Measurements from ENCODE around the gene TMEM86B. TPM values are rescaled to one million over a fixed set of nuclear protein-coding genes. Genes with fewer than 3 reads are reported as not detected.
A peak's percentile ranks its signal among the peaks of the same experiment; 100 is the strongest.

The TMEM86B gene
- total RNA-seq, 1 experiment from 2014 or later, result 0.47 TPM

GRCh38 chr19:55258828-55259539, 30.4 kb upstream of the TMEM86B start, which contains the start of gene PPP6R1:
Gene PPP6R1, minus strand, starts transcription at chr19:55259017. Its CDS starts 11,914 bp downstream, at chr19:55247103.
- in situ Hi-C loops (cut with HindIII; ENCODE audit: low pct_unique_long_range_greater_than_20kb, low sequenced_read_pairs), result no loop called here

GRCh38 chr19:55258476-55258827, 29.9 kb upstream of the TMEM86B start:
- in situ Hi-C loops (cut with HindIII; ENCODE audit: low pct_unique_long_range_greater_than_20kb, low sequenced_read_pairs), result no loop called here
- DNase-seq (ENCODE audit: low read depth), result no peak

More at GRCh38 chr19:55258828-55259539, 30.4 kb upstream of the TMEM86B start, which contains the start of gene PPP6R1:
- peak; percentile 100 for DNase-seq (ENCODE audit: low read depth)

- DNase-seq (ENCODE audit: low read depth), result no peak
- in situ Hi-C loops (cut with HindIII; ENCODE audit: low pct_unique_long_range_greater_than_20kb, low sequenced_read_pairs), result no loop called here
Observed at GRCh38 chr19:55257461-55258420, 29.2 kb upstream of the TMEM86B start.

DNA sequence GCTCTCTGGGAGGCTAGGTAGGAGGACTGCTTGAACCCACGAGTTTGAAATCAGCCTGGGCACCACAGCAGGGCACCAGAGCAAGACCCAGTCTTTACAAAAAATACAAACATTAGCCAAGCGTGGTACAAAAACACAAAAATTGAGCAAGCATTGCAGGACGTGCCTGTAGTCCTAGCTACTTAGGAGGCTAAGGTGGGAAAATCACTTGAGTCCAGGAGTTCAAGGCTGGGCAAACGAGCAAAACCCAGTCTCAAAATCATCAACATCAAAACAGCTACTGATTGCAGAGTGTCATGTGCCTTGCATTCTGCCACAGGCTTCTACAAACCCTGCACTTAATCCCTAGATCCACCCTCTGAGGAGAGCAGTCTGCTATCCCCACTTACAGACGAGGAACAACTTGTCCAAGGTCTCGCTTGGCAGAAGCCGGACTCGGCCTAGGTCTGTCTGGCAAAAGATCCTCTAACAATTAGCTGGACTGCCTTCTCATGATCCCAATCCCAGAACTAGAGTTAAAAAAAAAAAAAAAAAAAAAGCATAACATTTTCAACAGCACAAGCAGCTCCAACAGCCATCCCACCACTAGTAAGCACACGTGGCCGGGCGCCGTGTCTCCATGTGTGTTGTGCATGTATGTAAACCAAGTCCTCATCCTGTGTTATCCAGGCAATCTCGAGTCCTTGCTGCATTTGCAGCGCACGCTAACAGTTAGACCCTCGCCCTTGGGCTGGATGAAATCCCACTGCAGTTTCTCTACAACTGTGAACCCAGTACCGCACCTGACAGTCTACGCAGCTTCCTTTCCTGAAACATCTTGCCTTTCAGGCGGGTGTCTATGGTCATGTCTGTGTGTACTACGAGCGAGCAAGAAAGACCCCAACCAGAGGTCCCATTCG, 28.2 kb upstream of the TMEM86B start:
- DNase-seq (ENCODE audit: low read depth), result no peak
- in situ Hi-C loops (cut with HindIII; ENCODE audit: low pct_unique_long_range_greater_than_20kb, low sequenced_read_pairs), result no loop called here

DNA sequence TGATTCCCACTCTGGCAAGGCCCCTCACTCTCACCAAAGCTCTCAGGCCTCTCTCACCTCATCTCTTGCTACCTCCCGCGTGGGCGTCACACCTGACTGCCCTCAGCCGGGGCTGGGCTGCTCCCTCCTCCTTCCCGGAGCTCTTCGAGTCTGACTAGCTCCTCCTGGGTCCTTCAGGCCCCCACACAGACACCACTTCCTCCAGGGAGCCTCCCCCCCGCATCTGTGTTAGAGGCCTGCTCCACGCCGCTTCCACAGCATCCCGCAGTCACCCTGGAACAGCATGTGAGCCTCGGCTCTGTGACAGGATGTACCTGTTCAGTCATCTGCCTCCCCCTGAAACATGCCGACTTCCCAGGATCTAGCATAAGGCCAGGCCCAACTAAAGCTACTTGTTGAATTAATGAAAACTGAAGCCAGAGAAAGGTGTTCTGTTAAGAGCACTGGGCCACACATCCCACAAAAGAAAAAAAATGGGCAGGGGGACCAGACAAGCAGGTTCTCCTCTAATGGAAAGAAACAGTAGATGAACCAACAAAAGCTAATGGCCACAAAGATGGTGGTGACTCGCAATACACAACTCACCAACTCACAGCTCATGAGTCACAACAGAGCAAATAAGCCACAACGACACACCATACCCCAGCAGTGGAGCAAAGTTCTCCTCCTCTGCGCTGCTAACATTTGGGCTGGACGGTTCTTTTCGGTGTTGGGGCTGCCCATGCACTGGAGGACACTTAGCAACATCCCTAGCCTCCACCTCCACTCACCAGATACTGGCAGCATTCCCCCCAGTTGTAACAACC, 27.3 kb upstream of the TMEM86B start:
- in situ Hi-C loops (cut with HindIII; ENCODE audit: low pct_unique_long_range_greater_than_20kb, low sequenced_read_pairs), result no loop called here
- no peak for DNase-seq (ENCODE audit: low read depth)

GRCh38 chr19:55254625-55254977, 26.0 kb upstream of the TMEM86B start:
- DNase-seq (ENCODE audit: low read depth), result no peak
- in situ Hi-C loops (cut with HindIII; ENCODE audit: low pct_unique_long_range_greater_than_20kb, low sequenced_read_pairs), result no loop called here

DNA sequence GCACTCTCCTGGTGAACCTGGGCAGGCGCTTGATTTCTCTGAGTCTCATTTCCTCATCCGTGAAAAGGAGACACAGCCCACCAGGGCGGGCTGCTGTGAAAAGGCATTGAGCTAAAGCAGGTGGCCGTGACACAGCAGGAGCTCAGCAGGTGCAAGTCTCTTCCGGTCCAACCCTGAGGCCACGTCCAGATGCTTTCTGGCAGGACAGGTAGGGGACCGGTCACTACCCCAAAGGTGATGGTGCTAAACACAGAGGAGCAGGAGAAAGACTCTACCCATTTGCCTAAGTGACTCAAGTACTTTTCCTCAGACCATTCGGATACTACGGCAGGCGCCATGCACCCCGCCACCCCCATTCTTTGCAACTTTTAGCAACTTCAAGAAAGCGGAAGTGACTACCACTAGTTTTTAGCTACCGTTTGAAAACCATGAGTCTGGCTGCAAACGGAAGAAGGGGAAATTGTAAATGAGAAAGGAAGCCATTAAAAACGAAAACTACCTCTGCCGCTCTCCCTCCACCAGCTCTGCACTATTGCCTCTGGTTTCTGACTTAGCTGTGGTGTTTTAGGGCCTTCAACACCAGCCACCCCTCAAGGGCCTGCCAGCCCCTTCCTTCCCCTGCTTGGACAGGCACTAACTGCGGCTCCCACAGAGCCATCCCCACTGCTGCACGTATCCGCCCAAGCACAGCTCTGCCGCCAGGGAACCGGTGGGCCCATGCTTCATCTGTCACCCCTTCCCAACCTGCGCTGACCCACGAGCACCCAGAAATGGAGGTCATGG, 25.5 kb upstream of the TMEM86B start:
- in situ Hi-C loops (cut with HindIII; ENCODE audit: low pct_unique_long_range_greater_than_20kb, low sequenced_read_pairs), result no loop called here
- no peak for DNase-seq (ENCODE audit: low read depth)

- no peak for DNase-seq (ENCODE audit: low read depth)
- in situ Hi-C loops (cut with HindIII; ENCODE audit: low pct_unique_long_range_greater_than_20kb, low sequenced_read_pairs), result no loop called here
Observed at GRCh38 chr19:55252760-55253663, 24.4 kb upstream of the TMEM86B start.

- peak; percentile 59 for DNase-seq (ENCODE audit: low read depth)
Observed at GRCh38 chr19:55251341-55252081, 22.9 kb upstream of the TMEM86B start.

DNA sequence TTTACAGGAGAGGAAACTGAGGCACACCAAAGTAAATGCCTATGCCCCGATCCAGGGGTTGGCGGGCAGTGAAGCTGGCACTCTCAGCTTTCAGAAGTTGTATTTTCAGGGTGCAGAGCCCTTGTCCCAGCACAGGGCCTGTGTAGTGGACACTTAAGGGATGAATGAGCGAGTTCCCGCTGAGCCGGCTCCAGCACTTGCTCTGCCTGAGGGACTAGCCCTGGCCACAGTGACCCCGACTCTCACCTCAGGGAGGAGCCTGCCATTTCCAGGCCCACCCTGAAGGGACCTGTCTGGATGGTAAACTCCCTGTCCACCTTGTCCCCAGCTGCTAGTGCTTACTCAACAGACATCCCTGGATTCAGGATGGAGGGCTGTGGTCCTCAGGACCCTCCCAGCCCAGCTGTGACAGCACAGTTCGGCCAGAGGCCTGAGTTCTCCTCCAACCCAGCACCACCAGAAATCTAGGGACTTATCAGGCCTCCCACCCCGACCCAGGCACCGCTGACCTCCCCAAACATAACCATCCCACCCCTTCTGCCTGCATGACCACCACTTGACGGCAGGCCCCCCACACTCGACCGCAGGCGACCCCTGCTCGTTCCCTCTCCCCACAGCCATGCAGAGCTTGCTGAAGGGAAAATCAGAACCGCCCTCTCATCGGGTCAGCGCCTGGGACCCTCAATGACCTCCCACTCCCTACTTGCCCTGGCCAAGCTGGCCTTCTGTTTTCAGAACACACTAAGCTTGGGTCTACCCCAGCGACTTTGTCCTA, 21.9 kb upstream of the TMEM86B start:
- in situ Hi-C loops (cut with HindIII; ENCODE audit: low pct_unique_long_range_greater_than_20kb, low sequenced_read_pairs), result no loop called here
- no peak for DNase-seq (ENCODE audit: low read depth)

More at GRCh38 chr19:55251341-55252081, 22.9 kb upstream of the TMEM86B start:
- in situ Hi-C loops (cut with HindIII; ENCODE audit: low pct_unique_long_range_greater_than_20kb, low sequenced_read_pairs), result no loop called here

DNA sequence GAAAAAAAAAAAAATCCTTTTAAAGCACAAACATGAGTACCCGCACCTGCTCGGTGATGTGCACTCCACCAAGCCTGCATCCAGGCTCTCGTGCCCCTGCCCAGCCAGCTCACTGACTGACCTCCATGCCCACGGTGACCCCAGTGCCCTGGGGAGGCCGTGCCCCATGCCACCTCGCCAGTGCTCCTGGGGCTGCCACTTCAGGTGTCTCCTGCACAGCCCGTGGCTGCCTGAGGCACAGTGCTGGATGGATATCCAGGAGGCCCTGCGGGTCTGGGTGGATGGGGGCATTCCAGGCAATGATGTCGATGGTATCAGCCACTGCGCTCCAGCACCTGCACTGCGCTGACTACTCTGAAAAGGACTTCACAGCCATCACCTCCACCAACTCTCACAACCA, 21.3 kb upstream of the TMEM86B start:
- in situ Hi-C loops (cut with HindIII; ENCODE audit: low pct_unique_long_range_greater_than_20kb, low sequenced_read_pairs), result no loop called here
- DNase-seq (ENCODE audit: low read depth), result no peak

DNA sequence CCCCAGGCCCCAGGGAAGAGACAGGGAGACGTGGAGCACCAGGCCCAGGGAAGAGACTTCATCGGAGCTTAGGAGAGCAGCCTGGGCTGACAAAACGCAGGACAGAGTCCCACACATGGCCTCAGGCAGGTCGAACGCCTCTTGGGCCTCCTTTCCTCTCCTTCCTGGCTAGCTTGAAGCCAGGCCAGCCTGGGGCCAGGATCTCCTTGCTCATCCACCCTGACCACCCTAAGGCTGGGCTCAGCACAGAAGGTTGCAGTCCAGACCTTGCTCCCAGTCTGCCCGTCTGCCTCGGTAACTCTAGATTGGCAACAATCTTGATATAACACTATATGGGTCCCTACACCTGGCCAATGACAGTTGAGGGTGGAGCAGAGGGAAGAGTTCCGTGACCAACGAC, 20.1 kb upstream of the TMEM86B start:
- in situ Hi-C loops (cut with HindIII; ENCODE audit: low pct_unique_long_range_greater_than_20kb, low sequenced_read_pairs), result no loop called here
- DNase-seq (ENCODE audit: low read depth), result no peak

DNA sequence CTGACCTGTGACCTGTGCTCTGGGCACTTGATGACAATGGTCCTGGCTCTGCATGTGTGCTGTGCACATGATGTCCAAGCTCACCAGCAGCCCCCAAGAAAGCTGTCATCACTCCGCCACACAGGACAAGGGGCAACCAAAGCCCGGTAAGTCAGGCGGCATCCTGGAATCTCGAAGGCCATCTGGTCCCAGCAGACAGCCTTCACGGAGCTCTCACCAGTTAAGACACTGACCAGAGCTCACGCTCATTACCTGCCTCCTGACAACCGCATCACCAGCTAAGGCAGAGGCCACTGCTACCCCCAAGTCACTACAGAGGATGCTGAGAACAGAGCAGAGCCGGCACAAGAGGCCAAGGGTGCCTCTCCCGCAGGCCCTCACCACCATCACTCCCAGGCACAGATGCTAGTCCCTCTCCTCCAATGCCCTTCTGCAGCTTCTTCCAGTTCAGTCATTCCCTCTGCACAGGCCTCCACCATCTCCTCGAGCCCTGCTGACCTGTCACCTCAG, 19.7 kb upstream of the TMEM86B start:
- no peak for DNase-seq (ENCODE audit: low read depth)
- in situ Hi-C loops (cut with HindIII; ENCODE audit: low pct_unique_long_range_greater_than_20kb, low sequenced_read_pairs), result no loop called here

DNA sequence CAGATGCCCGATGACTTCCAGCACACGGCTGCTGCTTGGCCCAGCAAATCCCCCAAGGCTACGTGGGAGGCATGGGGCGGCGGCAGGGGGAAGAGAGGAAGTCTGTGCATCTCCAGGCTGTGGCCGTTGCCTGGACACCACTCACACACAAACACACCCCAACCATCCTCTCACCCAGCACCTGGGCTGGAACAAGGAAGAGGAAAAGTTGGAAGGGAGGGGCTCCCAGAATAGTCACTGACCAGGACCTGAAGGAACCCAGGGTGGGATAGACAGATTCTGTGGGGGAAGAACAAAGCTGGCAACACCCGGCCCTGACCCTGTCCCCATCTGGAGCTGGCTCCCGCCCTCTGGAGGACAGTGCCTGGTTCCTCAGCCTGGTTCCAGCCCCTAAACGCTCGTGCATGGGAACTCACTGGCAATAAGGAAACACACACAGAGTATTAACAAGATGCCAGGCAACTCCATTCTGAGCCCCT, 19.1 kb upstream of the TMEM86B start:
- peak; percentile 45 for DNase-seq (ENCODE audit: low read depth)
- in situ Hi-C loops (cut with HindIII; ENCODE audit: low pct_unique_long_range_greater_than_20kb, low sequenced_read_pairs), result no loop called here

Measured in Caki2 (cell line).